ENCODE results near the gene AZGP1.
"Not testable (repeated sequence)": the region's sequence is repeated elsewhere in the genome, so short reads cannot be mapped to it uniquely, and the experiment has no call there.

Gene AZGP1

DNA sequence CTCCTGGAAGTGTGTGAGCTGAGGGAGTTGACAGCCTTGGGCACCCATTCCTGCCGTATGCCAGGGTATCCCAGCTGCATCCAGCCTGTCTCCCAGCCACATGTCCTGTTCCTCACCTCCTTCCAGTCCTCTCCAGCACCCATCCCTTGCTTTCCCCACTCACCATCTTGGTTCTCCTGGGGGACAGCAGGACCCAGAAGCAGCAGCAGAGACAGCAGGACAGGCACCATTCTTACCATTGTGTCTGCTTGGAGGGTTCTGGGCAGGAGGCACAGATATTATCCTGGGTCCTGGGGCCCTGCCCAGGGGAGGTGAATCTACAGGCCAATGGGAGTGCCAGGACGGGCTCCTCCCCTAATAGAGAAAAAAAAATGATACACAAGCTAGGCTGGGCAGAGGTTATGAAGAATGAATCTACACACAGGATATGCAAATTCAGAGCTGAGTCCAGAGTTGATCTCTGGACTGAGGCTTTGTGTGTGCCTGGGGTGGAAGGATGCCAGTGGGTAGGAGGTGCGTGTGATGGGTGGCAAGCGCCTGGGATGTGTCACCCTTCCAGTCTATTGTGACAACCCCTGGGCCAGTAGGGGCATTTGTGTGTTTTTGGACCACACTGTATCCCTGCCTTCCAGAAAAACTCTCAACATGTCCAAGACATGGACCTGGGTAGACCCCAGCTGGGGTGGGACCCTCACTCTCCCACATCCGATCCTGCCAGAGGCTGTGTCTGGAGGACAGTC is at the start of gene AZGP1:
Gene AZGP1, minus strand, starts transcription at position 250 of the 740 bp plus-strand sequence. Its CDS starts 11 bp downstream, at position 239.
- DNase-seq, result no peak

DNA sequence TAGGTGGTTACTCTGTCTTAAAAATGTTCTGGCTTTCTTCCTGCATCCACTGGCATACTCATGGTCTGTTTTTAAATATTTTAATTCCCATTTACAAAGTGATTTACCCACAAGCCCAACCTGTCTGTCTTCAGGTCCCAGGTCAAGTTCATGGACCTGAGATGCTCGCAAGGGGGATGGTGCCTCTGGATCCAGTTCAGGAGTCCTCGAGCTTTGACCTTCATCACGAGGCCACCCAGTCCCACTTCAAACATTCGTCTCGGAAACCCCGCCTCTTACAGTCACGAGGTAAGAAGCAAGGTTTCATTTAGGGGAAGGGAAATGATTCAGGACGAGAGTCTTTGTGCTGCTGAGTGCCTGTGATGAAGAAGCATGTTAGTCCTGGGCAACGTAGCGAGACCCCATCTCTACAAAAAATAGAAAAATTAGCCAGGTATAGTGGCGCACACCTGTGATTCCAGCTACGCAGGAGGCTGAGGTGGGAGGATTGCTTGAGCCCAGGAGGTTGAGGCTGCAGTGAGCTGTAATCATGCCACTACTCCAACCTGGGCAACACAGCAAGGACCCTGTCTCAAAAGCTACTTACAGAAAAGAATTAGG is 48.3 kb upstream of the AZGP1 start:
- no peak for DNase-seq

DNA sequence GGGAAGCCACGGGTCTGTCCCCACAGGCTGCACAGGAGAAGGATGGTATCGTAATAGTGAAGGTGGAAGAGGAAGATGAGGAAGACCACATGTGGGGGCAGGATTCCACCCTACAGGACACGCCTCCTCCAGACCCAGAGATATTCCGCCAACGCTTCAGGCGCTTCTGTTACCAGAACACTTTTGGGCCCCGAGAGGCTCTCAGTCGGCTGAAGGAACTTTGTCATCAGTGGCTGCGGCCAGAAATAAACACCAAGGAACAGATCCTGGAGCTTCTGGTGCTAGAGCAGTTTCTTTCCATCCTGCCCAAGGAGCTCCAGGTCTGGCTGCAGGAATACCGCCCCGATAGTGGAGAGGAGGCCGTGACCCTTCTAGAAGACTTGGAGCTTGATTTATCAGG is 47.7 kb upstream of the AZGP1 start:
- DNase-seq, result no peak

DNA sequence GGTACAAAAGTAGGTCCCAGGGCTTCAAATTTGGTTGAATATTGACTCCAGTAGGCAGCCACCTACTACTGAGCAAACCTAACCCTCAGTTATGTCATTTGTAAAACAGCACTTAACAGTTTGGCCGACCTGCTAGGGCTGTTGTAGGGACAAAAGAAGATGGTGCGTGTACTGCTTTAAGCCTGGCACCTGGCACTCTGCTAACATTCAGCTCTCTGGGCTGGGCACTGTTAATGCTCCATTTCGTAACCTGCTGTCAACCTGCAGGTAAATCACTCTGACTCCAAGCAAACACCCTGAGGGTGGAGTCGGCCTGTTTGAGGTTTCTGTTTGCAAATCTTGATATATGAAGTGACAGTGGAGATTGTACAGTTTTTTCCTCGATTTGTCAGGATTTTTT is 46.8 kb upstream of the AZGP1 start:
- DNase-seq, result no peak

DNA sequence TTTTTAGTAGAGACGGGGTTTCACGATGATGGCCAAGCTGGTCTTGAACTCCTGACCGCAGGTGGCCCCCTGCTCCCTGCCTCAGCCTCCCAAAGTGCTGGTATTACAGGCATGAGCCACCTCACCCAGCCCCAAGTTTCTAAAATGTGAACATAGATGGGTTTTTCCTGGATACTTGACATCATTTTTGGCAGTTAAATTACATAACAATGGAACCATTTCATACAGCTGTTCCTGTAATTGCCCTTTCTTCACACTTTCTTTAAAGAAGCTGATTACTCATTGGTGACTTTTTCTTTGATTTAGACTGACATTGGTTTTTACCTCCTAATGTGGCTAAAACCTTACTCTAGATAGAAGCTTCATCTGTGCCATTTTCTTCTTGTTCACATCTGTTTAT is 45.5 kb upstream of the AZGP1 start:
- DNase-seq, result no peak

DNA sequence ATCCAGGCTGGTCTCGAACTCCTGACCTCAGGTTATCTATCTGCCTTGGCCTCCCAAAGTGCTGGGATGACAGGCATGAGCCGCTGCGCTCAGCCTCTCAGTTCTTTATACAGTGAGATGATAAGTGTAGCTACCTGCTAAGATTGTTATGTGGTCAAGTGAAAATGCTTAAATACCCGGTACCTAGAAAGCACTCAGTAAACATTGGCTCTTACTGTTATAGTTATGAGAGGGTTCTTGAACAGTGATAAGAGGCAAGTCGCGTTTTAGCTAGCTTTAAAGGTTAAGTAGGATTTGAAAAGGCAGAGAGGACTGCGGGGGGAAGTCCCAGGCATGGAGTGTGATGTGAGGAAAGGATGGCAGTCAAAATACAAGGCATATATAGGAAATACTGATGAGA is 44.1 kb upstream of the AZGP1 start:
- no peak for DNase-seq

DNA sequence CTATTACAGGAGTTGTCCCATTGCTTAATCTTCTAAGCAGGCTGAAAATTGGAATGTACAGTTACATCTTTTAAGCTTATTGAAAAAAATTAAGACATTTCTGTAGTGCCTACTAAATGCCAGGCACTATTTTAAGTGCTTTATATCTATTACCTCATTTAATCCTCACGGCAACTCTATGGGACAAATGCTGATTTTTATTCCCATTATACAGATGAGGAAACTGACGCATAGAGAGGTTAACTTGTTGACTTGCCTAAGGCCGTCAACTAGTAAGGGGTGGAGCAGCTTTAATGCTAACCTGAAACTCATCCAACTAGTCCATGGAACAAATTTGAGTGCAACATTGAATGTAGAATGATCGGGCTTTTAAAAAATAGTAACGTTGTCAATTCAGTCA is 42.0 kb upstream of the AZGP1 start:
- no peak for DNase-seq

DNA sequence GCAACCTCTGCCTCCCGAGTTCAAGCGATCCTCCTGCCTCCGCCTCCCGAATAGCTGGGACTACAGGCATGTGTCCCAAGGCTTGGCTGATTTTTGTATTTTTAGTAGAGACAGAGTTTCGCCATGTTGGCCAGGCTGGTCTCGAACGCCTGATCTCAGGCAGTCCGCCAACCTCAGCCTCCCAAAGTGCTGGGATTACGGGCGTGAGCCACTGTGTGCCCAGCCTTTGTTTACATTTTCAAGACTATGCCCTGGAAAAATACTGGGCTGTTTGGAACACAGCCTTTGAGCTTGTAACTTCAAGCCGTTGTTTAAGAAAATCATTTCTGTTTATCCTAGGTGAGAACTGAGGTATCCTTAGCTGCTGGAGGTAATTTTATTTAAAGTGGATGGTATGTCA is 41.5 kb upstream of the AZGP1 start:
- no peak for DNase-seq

DNA sequence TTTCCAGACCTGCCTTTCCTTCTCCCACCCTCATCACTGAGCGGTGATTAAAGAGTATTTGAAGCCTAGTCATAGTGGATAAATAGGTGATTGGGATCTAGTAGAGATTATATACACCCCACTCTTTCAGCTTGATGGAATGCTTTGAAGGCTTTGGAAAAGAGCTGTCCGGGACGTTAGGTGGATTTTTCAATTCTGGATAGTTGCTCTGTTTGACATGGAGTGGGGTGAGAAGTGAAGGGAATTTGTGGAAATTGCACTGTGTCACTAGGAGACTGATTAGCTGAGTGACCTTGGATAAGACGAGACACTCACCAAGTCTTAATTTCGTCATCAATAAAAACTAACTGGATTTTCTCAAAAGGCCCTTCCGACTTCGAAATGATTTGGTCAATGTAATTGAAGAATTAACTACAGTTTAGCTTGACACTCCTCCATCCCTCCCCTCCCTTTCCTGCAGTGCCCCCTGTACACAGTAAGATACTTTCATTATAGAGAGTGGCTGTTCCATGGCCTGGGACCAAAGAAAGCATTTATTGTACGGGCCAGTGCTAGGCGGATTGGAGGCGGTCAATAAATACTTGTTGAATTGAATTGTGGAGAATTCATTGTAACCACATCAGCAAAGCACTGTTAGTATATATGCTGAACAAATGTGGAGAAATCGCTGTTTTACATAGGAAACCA is 40.5 kb upstream of the AZGP1 start:
- DNase-seq, result no peak

DNA sequence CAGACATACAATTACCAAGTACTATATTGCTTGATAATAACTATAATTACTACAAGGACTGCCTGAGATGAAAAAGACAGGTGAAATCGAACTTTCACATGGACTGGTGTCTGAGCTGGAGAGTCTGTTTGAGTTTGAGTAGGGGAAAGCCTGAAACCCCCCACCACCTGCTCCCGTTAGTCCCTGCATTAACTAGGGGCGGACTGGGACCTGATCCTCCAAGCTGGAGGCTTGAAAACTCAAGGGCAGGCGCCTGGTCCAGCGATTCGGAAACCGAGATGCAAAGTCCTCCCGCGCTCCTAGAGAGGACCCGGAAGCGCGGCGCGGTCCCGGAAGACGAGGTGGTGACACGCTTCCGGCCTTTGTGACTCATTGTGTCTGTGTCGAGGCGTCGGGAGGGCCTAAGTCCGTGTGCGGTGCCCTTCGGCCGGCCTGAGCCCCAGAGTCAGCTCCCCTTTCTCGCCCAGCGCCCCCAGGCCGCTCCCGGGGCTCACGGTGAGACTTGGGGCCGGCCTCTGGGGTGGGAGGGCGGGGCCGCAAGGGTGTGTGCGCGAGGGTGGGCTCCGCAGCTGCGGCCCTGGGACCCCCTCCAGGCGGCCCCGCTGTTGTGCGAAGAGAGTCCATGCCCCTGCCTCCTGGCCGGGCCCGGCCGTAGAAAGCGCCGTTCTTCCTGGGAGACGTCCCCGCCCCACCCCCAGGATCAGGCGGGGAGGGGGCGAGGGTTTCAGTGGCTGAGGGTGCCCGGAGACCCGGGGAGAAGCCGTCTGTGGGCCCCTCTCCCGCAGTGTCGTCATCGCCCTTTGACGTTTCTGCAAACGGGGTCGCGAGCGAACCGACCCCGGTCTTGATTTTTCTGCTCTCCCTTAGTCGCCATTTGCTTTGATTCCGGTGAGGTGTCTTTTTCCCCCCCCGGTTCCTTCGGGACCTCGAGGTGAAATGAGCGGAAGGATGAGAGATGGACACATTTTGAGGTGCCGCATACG is 39.7 kb upstream of the AZGP1 start, which contains the start of gene ZKSCAN1:
Gene ZKSCAN1, plus strand, starts transcription at position 365 of the 983 bp plus-strand sequence. CDS start 7,911 bp downstream, outside the sequence.
- DNase-seq, result peak; percentile 70

DNA sequence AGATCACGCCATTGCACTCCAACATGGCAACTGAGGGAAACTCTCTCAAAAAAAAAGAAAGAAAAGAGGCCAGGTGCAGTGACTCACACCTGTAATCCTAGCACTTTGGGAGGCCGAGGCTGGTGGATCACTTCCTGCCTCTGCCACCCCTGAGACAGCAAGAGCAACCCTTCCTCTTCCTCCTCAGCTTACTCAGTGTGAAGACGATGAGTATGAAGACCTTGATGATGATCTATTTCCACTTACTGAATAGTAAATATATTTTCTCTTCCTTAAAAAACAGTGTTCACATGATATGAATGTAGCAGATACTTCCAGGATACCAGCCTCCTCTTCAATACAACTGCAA is 37.5 kb upstream of the AZGP1 start:
- no peak for DNase-seq

DNA sequence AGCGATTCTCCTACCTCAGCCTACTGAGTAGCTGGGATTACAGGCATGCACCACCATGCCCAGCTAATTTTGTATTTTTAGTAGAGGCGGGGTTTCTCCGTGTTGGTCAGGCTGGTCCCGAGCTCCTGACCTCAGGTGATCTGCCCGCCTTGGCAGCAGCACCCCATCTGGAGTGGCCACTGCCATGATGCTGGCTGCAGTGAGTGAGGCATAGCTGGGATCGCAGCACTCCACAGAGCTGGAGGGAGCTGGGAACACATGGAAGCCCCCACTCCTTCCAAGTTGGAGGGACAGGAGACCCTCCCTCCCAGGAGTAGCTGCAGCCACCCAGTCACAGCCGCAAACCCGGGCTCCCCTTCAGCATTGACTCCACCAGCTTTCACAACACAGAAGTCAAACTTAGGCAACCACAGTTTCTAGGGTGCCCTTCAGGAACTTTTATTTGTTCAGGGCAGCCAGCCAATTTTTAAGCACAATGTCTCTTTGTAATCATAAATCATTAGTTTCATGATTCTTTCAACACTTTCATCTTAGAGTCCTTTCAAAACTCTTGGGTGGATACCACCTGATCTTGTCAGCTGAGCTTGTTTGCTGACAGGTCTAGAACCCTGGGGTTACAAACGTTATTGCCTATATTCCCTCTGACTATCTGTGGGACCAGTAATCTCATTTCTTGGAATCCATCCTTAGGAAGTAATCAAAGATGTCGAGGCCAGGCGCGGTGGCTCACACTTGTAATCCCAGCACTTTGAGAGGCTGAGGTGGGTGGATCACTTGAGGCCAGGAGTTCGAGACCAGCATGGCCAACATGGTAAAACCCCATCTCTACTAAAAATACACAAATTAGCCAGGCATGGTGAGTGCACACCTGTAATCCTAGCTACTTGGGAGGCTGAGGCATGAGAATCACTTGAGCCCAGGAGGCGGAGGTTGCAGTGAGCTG is 36.8 kb upstream of the AZGP1 start:
- DNase-seq, result not testable (repeated sequence)

DNA sequence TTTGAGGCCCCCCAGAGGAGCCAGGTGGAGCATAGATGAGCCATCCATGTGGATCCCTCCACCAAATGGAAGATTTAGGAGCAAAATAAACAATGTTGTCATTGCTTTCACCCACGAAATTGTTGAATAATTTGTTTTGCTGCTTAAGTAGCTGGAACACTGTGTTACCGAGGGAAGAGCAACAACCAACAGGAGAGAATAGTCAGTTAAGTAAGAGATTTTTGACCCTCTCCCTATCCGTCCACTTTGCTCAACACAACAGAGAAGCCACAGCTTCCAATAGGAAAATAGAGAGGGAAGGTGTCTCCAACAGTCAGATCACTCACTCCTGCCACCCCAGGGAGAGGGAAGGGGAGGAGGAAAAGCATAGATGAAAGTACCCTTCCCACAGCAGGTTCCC is 35.7 kb upstream of the AZGP1 start:
- no peak for DNase-seq

DNA sequence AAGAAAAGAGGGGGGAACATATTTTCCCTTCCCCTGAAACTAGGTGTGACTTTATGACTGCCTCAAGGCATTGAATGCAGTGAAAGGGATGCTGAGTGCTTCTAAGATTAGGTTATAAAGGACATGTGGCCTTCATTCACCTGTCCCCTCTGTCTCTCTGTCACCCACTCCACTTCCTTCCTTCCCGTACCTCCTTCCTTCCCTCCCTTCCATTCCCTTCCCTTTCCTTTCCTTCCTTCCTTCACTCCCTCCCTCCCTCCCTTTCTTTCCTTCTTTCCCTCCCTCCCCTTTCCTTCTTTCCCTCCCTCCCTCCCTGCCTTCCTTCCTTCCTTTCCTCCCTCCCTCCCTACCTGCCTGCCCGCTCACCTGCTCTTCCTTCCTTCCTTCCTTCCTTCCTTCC is 35.1 kb upstream of the AZGP1 start:
- DNase-seq, result no peak

DNA sequence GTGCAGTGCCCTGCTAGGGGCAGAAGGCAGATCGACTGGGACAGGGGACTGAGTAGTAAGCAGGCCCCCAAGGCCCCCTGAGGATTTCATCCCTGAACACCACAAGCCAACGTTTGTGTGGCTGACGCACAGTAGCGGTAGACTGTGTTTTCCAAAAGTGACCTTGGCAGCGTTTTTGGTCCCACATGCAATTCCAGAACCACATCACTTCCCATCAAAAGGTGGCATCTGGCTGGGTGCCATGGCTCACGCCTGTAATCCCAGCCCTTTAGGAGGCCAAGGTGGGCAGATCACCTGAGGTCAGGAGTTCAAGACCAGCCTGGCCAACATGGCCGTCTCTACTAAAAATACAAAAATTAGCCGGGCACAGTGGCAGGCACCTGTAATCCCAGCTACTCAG is 34.1 kb upstream of the AZGP1 start:
- not testable (repeated sequence) for DNase-seq

DNA sequence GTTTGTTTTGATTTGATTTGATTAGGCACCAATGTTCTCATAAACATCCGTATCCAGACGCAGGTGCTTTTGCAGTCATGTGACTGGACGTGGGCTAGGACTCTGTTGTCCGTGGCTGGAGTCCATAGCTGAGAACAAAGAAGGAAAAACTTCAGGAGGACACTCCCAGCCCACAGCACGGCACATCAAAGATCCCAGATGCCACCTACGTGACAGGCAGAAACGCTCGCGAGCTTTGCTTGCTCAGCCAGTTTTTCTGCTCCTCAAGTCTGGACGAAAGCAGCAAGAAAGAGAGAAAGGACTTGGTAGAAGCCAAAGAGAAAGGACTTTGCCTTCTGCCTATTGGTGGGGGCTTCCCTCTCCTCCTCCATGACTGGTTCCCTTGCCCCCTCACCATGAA is 32.7 kb upstream of the AZGP1 start:
- no peak for DNase-seq

DNA sequence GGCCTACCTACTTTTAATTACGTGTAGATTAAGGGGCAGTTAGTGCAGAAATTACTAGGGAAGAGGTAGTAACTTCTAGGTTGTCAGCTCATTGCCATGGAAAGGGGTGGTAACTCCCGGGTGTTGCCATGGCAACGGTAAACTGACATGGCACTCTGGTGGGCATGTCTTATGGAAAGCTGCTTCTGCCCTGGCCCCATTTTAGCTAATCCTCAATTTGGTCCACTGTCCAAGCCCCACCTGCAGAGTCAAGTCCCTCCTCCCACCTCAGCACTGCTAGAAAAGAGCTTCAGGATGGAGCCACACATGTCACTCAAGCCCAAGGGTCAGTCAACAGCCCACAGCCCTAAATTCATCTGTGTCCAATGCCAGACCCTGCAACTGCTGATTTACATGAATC is 32.1 kb upstream of the AZGP1 start:
- DNase-seq, result no peak

DNA sequence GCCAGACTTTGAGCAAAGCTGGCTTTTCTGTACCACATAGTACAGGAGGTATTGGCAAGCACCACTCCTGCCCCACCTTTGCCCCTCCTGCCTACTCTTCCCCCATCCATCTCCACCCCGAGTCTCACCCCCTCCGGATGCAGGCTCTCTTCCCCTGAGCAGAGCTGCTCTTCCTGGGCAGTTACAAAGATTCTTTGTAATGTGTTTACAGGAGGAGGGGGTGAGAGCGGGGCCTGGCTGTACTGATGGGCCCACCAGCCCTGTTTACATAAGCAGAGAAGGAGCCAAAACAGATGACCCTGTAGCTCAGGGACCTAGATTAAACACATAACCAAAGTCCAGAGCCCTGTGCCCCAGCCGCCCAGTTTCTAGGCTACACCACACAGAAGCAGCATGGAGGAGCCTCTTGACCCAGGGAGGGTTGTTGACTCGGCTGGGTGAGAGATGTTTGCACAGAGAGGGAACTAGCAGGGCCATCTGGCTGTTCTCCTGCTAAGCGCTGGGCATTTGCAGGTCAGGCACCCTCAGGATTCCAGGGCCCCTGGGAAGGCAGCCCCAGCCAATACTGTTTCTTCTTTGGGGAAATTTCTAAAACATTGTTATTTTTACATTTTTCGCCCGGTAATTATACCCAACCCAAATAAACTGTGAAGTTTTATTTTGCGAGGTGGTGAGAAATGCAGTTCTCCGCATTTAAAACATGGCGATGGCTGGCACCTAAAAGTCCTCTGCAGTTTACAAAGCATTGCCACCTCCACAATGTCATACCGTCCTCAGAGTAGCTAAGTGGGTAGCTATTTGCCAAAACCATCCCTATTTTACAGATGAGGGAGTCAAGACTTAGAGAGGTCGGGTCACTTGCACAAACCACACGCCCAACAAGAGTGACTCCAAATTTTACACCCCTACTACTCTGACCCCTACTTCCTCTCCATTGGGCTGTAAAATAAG is 28.2 kb upstream of the AZGP1 start:
- no peak for DNase-seq

DNA sequence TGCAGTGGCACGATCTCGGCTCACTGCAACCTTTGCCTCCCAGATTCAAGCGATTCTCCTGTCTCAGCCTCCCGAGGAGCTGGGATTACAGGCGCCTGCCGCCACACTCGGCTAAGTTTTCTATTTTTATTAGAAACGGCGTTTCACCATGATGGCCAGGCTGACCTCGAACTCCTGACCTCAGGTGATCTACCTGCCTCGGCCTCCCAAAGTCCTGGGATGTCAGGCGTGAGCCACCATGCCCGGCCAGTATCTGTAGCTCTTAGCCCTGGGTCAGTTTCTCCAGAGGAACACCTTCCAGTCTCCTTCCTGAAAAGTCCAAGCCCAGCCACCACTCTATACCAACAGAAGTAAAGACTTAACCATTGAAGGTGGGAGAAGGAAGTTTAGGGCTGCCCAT is 24.4 kb upstream of the AZGP1 start:
- no peak for DNase-seq

DNA sequence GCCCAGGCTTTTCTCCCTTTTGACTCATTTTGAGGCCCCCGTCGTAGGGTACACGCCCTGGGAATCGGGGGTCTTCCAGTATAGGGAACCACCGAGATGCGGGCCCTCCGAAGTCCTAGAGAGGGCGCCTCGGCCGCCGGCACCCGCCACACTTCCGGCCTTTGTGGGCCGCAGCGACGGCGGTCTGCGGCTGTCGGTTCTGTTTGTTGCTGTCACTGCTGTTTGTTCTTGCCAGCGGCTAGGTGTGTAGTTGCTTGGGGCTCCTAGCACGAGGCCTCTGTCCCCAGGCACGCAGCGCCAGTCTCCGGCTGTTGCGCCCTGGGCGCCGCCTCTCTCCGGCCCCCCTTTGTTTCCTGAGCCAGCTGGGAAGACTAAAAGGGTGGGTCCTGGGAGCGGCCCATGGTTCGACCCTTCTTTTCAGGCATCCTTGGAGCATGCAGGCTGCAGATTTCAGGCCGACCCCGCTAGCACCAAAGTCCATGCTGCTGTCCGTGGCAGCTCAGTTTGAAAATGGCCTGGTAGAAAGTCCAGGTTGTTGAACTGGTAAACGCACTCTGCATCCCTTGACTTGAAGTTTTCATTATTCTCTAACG is 21.8 kb upstream of the AZGP1 start:
- no peak for DNase-seq
